ENCODE measurements around the gene PDHA1.
A peak's percentile ranks its signal among the peaks of the same experiment; 100 is the strongest.

The PDHA1 gene

DNA sequence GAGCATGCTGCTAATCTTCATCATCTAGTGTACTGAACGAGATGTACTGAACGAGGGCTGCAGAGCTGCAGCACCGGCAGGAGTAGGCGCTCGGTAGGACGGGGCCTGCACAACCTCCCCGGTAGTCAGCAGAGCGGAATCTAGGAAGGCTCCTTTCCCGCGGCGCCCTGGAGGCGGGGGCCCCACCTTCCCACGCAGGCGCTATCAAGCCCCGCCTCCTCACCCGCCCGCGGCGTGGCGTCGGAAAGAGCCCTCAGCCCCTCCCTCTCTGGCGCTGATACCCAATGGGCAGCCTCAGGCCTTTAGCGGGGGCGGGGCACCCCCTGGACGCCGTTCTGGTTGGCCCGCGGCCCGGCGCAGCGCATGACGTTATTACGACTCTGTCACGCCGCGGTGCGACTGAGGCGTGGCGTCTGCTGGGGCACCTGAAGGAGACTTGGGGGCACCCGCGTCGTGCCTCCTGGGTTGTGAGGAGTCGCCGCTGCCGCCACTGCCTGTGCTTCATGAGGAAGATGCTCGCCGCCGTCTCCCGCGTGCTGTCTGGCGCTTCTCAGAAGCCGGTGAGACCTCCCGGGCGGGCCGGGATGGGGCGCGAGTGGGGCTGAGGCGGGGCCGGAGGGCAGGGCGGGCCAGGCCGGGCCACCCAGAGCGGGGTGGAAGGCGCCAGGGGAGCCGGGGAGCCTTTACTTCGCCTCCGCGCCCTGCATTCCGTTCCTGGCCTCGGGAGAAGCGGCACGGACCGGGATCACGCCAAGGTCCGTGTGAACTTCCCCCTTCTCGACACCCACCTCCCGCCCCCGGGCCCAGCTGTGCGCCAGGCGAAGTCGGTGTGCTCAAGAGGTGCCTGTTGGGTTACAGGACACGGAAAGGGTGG lies at the start of gene PDHA1:
Gene PDHA1 (plus strand): TSS at position 393 of the 874 bp plus-strand sequence. CDS start 111 bp downstream, at position 504.
- DNase-seq: peak; percentile 87

DNA sequence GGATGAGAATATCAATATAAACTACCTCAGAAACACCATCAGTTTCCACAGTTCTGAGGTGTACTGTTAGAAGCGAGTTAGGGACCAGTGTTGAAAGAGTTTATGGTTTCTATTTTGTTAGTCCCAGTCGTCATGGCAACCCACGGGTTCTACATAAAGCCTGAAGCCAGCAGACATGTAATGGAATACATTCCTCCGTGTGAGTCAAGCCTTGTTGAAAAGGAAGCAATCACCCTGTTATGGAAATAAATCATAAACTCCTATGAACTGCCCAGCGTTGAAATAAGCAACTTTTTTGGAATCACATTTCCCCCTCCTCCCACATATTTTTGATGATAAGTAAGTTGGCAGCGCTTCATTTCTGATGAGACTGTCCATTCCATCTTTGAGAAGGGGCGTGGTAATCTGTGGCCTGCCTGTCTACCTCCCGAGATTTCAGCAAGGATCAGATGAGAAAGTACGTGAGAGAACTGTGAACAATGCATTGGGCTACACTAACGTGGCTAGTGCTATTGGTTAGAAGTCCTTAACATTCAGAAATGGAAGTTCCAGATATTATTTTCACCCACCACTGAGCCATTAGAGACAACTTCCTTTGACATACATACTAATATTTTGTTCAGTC lies 40.4 kb upstream of the PDHA1 start:
- DNase-seq: no peak

DNA sequence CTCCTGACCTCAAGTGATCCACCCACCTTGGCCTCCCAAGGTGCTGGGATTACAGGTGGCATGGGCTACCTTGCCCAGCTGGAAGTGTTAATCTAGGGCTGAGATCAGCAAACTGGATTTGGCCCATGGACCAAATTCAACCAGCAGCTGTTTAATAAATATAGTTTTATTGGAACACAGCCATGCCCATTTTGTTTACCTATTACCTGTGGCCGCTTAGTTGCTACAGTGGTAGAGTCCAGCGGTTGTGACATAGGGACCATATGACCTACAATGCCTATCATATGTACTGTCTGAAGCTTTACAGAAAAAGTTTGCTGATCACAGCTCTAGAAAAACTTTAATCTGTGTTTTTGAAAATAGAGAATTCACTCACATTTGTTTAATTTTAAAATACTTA lies 17.2 kb upstream of the PDHA1 start:
- no peak for DNase-seq

DNA sequence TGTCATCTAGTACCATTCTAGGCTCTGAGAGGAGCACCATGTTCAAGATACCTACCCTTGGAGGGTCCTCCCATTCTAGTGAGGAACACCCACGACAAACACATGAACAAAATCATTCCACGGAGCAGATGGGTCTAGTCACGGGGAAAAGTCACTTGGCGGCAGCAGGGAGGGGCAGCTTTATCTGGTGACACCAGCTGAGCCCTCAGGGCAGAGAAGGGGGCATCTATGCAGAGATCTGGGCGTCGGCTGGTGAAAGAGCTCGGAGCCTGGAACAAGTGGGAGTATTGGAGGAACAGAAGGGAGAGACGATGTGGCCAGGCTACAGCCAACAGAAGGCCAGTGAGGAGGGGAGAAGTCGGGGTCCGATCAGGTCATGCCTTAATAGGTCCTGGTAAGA lies 11.9 kb upstream of the PDHA1 start:
- no peak for DNase-seq

DNA sequence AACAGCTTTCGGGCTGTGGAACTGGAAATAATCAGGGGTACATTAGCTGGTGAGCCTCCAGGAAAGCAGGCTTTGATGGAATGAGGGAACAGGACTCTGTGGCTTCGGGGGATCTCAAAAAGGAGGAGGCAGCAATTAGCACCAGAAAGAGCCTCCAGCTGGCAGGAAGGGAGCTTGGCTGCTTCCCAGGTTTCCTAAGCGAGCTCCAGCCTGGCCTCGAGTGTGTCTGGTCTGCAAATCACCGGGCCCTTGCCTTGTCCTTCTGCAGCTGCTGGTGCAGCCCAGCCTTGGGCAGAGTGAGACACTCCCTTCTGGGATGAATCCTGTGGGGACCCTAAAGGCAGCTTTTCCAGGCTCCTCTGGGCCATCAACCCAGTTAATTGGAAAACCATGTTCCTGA lies 10.7 kb upstream of the PDHA1 start:
- DNase-seq: peak; percentile 0

DNA sequence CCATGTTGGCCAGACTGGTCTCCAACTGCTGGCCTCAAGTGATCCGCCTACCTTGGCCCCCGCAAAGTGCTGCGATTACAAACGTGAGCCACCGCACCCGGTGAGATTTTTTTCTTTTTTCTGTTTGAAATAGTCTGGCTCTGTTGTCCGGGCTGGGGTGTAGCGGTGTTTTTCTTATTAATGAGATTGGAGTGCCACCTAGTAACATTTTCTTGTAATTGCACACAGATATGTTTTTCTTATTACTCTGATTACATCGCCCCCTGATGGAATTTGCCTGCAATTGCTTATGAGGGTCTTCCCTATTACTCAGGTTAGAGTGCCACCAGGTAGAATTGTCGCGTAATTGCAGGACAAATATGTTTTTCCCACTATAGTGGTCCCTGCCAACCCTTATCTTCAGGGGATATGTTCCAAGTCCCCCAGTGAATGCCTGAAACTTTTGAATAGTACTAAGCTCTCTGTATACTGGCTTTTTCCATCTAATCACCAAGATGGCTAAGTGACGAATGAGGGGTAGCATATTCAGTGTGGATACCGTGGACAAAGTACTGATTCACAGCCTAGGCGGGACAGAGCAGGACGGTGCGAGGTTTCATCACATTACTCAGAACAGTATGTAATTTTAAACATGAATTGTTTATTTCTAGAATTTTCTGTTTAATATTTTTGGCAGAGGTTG lies 8.6 kb upstream of the PDHA1 start:
- no peak for DNase-seq

DNA sequence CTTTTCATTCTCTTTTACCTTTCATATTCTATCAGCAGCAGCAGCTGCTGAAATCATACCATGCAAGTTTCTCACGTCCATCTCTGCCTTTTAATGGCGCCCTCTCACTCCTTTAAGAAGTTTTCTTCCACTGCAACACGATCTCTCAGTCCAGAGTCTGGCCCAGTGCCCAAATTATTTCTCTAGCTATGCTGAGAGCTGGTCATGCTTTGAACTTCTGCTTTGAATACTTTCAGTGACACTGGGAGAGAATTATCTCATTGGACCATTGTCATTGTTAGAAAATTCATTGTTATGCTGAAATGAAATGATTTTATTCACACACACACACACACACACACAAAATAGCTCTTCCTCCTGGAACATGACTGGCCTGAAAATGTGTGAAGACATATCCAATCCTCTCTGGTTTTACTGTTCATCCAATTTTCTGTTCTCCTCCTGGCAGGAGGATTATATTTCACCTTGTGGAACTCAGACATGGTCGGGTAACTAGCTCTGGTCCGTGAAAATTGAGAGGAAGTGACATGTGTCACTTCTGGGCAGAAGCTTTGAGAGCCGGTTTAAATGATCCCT lies 1.3 kb upstream of the PDHA1 start:
- DNase-seq: peak; percentile 2

DNA sequence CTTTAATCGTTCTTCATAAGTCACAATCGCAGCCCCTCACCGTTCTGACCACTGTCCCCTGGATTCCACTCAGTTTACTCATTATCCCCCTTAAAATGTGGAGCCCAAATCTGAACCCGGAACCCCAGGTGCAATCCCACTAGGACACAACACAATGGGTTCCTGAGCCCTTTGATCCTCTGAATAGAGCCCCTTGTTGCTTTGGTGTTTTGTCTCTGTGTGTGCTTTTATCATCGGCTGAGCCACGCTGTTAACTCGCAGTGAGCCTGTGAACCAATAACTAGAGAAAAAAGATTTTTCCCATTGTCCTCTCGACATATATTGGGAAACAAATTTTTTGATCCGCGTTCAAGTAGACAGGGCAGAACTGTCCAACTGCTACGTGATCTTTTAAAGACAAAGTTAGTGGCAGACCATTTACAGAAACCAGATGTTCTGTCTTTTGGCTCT lies 617 bp upstream of the PDHA1 start:
- no peak for DNase-seq

DNA sequence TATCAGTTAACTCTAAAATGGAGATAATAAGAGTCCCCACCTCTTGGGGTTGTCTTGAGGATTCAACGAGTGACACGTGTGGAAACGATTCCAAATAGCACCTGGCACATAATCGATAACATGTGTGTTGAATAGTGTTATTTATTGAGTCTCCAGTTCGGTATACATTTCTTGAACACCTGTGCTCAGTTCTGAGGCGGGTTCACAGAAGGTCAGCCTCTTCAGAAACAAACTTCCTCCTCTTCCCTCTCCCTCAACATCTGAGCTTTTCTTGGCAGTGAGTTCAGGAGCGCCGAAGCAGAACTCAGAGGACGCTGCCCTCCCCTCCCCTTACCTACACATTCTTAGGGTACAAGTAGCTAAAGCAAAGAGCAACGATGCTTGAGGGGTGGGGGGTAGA lies 934 bp downstream of the PDHA1 start:
- DNase-seq: no peak

DNA sequence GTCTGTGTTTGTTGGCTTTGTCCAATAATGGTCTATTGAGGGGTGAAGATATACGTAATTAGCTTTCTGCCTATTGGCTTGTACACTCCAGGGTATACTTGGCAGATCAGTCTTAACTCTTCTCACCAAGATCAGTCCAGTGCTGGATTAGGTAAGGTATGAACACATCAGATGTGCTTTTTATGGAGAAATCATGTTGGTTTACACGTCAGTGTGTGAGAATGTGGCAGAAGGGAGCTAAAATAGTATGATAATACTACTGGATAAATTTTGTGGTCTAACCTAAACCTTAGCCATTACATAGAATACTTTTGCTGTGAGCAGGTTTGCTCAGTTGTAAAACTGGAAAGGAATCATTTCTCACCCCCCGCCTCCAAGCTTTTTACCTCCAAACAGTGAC lies 4.2 kb downstream of the PDHA1 start:
- DNase-seq: no peak

DNA sequence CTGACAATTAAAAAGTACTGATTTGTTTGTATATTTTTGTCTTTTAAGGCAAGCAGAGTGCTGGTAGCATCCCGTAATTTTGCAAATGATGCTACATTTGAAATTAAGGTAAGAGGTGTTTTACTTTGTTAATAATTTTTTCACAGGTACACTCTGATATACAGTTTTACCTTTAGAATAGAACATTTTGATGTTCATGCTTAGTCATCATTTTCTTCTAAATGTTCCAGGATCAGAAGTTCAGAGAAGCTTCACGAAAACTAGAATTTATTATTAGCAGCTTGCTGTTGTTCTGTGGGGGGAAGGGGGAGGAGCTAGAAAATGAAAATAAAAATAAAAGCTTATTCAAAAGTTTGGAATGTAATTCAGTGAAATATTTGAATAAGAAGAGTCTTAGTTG lies 5.5 kb downstream of the PDHA1 start:
- no peak for DNase-seq

DNA sequence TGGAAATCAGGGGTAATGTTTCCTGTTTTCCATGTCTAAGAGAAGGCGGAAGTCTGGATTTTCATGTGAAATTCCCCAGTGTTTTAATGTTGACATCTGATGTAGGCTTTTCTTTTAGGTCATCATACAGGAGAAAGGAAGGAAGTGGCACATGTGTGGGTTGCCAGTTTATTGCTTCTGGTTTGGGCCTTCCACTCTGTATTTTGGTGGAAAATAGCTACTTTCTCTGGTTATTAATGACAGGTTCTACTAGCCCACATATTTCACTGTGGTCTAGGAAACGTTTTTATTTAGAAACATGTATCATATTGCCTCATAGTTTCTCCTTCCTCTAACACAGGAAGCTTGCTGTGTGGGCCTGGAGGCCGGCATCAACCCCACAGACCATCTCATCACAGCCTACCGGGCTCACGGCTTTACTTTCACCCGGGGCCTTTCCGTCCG lies 7.2 kb downstream of the PDHA1 start:
- DNase-seq: no peak

DNA sequence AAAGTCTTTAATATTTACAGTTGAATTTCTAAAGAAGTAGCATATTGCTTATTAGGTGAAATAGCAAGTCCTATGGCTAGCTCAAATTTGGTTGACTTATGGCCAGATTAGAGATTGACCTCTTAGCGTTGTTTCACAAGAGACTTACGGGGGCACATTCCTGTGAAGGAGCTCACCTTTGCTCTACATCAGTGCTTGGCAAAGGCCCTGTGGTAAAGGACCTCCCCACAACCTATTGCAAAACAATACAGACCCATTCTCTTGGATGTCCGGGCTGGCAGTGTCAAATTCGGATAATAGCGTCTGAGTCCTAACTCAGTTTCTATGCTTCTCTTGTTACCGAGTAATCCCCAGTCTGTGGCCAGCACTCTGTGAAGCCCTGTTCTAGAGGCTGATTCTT lies 10.9 kb downstream of the PDHA1 start:
- DNase-seq: no peak

DNA sequence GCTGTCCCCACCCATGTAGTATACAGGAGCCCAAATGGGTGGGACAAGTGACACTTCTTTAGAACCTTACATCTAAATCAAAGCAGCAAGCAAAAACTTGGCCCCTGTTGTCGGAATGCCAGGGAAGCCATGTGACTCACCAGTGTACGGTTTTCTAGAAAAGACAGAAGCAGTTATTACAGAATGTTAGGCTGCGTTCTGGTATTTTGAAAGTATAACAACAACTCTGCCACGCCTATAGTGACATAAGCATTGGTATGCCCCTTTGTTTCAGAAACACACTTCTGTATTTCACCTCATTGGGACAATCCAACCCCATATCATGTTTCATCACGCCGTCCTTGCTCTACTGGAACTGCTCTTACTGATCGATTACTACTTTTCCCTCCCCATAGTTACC lies 14.8 kb downstream of the PDHA1 start:
- no peak for DNase-seq

DNA sequence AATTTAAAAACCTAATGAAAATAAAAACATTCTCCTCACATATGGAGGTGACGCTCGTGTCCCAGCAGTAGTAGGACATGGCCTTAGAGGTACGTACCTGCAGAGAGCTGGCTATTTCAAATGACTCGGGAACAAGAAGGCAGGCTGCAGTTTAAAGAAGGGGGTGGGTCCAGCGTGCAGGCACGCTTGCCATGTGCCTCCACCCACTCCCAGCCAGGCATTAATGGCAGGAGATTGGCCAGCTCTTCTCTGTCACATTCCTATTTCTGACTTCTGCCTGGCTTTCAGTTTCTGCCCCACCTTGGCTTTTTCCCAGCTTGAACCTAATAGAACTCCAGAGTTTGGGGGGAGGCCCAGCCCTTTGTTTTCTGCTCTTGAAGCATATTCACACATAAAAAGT lies 17.2 kb downstream of the PDHA1 start:
- no peak for DNase-seq

DNA sequence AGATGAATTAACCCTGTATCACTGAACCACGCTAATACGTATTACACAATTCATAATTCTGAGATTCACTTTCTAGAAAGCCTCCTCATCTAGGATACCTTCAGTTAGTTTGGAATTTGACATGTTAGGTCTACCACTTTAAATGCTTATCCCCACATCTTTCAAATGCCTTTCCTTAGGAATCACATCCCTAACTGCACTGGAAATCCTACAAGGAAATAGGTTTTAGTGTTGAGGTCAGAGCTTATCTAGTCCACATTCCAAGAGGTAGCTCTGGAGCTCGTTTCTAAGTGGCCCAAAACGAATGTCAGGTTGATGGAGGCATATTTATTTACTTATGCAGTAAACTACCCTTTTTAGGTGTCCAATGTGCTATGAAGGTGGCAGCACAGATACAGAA lies 18.0 kb downstream of the PDHA1 start:
- DNase-seq: no peak

DNA sequence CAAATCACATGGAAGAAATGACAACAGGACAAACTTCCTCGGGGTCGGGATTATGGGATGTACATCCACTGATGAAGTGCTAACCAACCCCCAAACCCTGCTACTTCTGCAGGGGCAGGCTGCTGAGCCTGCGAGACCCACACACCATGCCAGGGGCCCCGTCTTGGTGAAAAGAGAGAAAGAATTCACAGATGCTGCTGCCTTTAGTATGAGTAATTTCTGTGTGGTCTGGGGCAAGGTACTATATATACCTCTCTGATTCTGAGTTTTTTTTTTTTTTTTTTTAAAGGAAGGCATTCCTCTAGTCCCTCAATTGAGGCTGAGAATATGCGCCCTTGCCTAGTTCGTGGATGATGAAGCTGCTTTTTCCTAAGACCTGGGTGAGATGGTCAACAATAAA lies 24.8 kb downstream of the PDHA1 start:
- no peak for DNase-seq

DNA sequence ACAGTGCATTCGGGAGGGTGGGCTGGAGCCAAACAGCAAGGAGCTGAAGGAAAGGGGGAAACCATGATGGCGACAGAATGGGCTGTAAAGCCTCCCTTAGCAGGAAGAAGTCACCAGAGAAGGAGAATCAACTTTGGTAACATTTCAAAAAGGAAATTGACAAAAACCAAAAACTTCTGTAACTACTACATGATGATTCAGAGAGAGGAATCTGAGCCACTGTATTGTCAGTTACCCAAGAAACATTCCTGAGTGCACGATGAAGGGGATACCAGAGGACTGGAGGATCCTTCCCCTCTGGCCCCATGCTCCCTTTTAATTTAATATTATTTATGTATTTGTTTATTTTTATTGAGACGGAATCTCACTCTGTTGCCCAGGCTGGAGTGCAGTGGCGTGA lies 26.3 kb downstream of the PDHA1 start:
- no peak for DNase-seq

DNA sequence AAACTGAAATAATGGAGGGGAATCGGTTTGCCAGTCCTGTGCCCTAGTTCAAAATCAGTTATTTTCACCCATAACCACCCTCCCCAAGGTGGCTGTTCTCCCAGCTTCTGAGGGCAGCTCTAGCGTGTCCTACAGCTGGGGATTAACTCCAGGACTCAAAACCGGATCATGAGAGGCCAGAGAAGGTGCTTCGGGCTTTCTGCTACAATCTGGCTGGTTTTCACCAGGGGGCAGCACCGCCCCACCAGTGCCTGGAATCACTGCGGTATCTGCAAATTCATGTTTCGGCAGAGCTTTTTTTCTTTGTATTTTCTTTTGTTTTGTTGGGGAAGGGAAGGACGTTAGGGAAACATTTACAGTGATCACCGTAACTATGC lies 28.4 kb downstream of the PDHA1 start:
- DNase-seq: peak; percentile 61

DNA sequence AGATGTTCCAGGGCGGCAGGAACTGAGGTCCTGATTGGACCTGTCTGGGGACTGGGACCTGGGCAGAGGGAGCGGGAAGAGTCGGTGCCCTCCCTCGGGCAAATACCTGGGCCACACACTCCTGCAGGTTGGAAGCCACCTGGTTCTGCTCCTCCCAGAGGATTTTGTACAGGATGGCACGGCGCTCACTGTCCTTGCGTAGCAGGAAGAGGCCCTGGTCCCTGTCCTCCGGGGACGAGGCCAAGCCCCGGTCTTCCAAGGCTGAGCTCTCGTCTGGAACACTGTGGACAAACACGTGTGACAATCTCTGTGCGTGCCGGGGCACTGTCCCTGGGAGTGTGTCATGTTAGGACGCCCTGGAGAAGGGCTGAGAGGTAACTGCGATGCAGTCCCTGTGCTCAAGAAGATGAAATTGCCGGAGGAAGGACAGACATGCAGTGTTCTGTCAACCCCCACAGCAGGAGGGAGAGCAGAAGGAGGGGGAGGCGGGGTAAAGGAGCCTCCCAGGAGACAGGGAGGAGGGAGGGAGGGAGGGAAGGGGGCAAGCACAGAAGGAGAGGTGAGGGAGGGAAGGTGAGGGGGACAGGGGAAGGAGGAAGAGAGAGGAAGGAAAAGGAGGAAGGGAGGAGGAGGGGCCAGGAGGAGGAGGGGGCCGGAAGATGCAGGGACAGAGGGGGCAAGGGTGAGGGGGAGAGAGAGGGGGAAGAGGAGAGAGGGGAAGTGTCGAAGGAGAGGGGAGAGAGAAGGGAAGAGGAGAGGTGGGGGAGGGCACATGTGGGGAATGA lies 29.0 kb downstream of the PDHA1 start:
- DNase-seq: peak; percentile 25

DNA sequence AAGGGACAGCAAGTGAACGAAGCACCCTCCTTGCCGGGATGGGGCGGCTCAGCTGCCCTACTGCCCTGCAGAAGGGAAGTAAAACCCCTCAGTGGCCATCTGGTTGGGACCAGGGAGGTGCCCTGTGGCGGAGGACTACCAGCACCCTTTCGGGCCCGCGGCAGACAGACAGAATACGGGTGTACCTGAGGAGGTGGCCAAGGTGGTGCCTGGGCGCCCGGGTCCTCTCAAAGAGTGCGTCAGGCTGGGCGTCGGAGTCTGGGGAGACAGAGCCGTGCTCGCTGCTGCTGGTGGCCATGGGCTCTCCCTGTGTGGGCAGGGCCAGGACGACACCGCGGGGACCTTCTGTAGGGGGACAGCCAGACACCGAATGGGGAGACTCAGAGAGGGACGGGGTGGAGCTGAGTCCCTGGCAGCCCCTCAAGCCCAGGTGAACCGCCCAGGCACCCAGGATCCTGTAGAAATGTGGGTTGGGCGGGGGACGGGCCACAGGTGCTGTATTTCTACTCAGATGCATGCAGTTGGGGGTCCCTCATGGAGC lies 29.7 kb downstream of the PDHA1 start:
- DNase-seq: no peak

DNA sequence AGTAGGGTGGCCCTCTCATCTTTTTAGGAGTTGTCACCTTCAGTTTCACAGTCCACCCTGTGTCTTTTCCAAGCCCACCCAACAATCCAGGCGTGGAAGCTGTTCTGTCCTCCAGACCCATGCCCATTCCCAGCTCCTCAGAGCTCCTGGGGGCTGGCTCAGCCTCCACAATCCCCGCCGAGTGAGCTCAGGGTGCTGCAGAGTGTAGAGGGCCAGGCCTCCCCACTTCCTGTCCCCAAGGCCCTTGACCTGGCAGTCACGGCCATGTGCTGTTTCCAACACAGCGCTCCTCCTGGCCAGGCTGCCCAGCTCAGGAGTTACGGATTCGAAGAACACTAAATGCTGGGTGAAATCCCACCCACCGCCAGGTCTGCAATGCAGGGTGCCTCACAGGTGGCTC lies 31.8 kb downstream of the PDHA1 start:
- no peak for DNase-seq

Data from NCI-H510A treated with DMSO at 0.1 percent for 48 hours (cell line).